OCI-LY1 (cell line): Measurements from ENCODE around the gene IGLON5.

Source experiments
- H2AFZ ChIP-seq: fragments of 200-600 bp; sonication (generic), shearing (Covaris generic); 2 replicates; pipeline ENCODE4 v1.6.0; 2014; ENCODE audit warnings: antibody characterized with exemption, mild to moderate bottlenecking, low read length
- H3F3A ChIP-seq: fragments of 200-600 bp; sonication (generic), shearing (Covaris generic); 2 replicates; pipeline ENCODE4 v1.6.0; 2014; ENCODE audit warnings: mild to moderate bottlenecking, antibody characterized with exemption, low read length, moderate library complexity; ENCODE audit not compliant: insufficient read depth
- H3K27ac ChIP-seq: fragments of 200-600 bp; sonication (generic); 2 replicates; pipeline ENCODE4 v1.5.1; 2014; ENCODE audit warnings: low read length, mixed run types, mild to moderate bottlenecking, low read depth; ENCODE audit not compliant: poor library complexity, severe bottlenecking
- H3K27me3 ChIP-seq: fragments of 200-600 bp; sonication (generic); 2 replicates; pipeline ENCODE4 v1.6.0; 2014; ENCODE audit warnings: antibody characterized with exemption, mild to moderate bottlenecking, low read length, moderate library complexity; ENCODE audit not compliant: insufficient read depth
- H3K36me3 ChIP-seq: fragments of 200-600 bp; sonication (generic); 2 replicates; pipeline ENCODE4 v1.6.1; 2014; ENCODE audit warnings: mild to moderate bottlenecking, antibody characterized with exemption, low read length, moderate library complexity, mixed read lengths; ENCODE audit not compliant: insufficient read depth
- H3K4me1 ChIP-seq: fragments of 200-600 bp; sonication (generic); 2 replicates; pipeline ENCODE4 v1.5.1; 2014; ENCODE audit warnings: mild to moderate bottlenecking, low read length, moderate library complexity; ENCODE audit not compliant: insufficient read depth, severe bottlenecking
- H3K4me2 ChIP-seq: fragments of 200-600 bp; sonication (generic), shearing (Covaris generic); 2 replicates; pipeline ENCODE4 v1.6.1; 2014; ENCODE audit warnings: low read length
- H3K4me3 ChIP-seq: fragments of 200-600 bp; sonication (generic); 2 replicates; pipeline ENCODE4 v1.5.1; 2014; ENCODE audit warnings: low read length, low read depth, mild to moderate bottlenecking, mixed read lengths; ENCODE audit not compliant: poor library complexity, severe bottlenecking
- H3K79me2 ChIP-seq: fragments of 200-600 bp; shearing (Covaris generic); 2 replicates; pipeline ENCODE4 v1.6.1; 2016; ENCODE audit warnings: mixed run types, low read length, mixed read lengths; ENCODE audit not compliant: insufficient read depth
- H3K9ac ChIP-seq: fragments of 200-600 bp; sonication (generic), shearing (Covaris generic); 2 replicates; pipeline ENCODE4 v1.6.1; 2014; ENCODE audit warnings: mild to moderate bottlenecking, low read length, mixed read lengths
- H3K9me2 ChIP-seq: fragments of 200-600 bp; sonication (generic), shearing (Covaris generic); 2 replicates; pipeline ENCODE4 v1.6.1; 2014; ENCODE audit warnings: low read depth, mild to moderate bottlenecking, low read length, mixed read lengths
- H3K9me3 ChIP-seq: fragments of 200-600 bp; shearing (Covaris generic); 2 replicates; pipeline ENCODE4 v1.6.1; 2014; ENCODE audit warnings: low read length, mixed read lengths
- H4K20me1 ChIP-seq: fragments of 200-600 bp; sonication (generic), shearing (Covaris generic); 2 replicates; pipeline ENCODE4 v1.6.0; 2016; ENCODE audit warnings: mild to moderate bottlenecking, low read length; ENCODE audit not compliant: insufficient read depth
- EZH2 ChIP-seq: fragments of 200-600 bp; sonication (generic), shearing (Covaris generic); IDR thresholded peaks from 2 replicates; pipeline ENCODE4 v1.8.0; 2017; ENCODE audit warnings: borderline replicate concordance, mixed run types, mild to moderate bottlenecking, antibody characterized with exemption, low read length, moderate library complexity, mixed read lengths
- TF ChIP-seq, protein P1 (sequence below): fragments of 200-600 bp; sonication (generic), shearing (Covaris generic); IDR thresholded peaks from 2 replicates; pipeline ENCODE4 v1.5.1; 2017; ENCODE audit warnings: mild to moderate bottlenecking, antibody characterized with exemption, low read length, moderate library complexity, mixed read lengths

Gene IGLON5

GRCh38 chr19:51339687-51340656, 28.5 kb downstream of the IGLON5 start:
- peak overlapping the region; percentile 68 for H3K4me3 ChIP-seq
- H3K79me2 ChIP-seq = no peaks in the 10 kb centered on the region
- peak overlapping the region; percentile 80 for H3K4me2 ChIP-seq
- H4K20me1 ChIP-seq = no peaks in the 10 kb centered on the region
- no peaks in the 10 kb centered on the region for H3K9me2 ChIP-seq
- H3K4me1 ChIP-seq = peaks cover 10% of the 10 kb centered on the region
- H3F3A ChIP-seq = no peaks in the 10 kb centered on the region
- H3K27me3 ChIP-seq = no peaks in the 10 kb centered on the region
- TF ChIP-seq EZH2 = no peak
- TF ChIP-seq, protein P1, sequence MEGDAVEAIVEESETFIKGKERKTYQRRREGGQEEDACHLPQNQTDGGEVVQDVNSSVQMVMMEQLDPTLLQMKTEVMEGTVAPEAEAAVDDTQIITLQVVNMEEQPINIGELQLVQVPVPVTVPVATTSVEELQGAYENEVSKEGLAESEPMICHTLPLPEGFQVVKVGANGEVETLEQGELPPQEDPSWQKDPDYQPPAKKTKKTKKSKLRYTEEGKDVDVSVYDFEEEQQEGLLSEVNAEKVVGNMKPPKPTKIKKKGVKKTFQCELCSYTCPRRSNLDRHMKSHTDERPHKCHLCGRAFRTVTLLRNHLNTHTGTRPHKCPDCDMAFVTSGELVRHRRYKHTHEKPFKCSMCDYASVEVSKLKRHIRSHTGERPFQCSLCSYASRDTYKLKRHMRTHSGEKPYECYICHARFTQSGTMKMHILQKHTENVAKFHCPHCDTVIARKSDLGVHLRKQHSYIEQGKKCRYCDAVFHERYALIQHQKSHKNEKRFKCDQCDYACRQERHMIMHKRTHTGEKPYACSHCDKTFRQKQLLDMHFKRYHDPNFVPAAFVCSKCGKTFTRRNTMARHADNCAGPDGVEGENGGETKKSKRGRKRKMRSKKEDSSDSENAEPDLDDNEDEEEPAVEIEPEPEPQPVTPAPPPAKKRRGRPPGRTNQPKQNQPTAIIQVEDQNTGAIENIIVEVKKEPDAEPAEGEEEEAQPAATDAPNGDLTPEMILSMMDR = peak; percentile 12; the same call in 1 of the 2 replicates
- no peaks in the 10 kb centered on the region for H3K9me3 ChIP-seq
- peak overlapping the region; percentile 9; the same call in 1 of the 2 replicates for H2AFZ ChIP-seq
- peak overlapping the region; percentile 38; the same call in 1 of the 2 replicates for H3K9ac ChIP-seq
- no peak overlapping the region for H3K27ac ChIP-seq
- 0 out of 2 replicates have a peak, but pooled peaks cover 7% of the 10 kb centered on the region for H3K36me3 ChIP-seq

DNA sequence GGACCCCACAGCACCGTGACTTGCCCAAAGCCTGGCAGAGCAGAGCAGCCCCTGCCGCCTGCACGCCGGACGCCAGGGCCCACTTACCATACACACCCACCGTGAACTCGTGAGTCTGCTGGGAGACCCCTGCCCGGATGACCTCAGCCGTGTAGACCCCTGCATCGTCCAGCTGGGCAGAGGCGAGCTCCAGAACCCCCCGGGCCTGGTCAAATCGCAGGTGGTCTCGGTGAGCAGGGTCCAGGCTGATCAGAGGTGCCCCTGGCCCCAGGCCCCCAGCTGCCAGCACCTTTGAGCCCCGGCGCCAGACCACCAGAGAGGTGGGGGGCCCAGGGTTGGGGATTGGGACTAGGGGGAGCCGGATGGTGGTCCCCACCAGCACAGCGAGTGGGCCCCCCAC, 29.6 kb downstream of the IGLON5 start:
- H3K9ac ChIP-seq = no peak overlapping the region
- H3K9me3 ChIP-seq = no peaks in the 10 kb centered on the region
- no peak overlapping the region for H3K4me3 ChIP-seq
- no peak overlapping the region for H3K4me2 ChIP-seq
- H3K79me2 ChIP-seq = no peaks in the 10 kb centered on the region
- TF ChIP-seq, protein P1 = no peak
- no peak for TF ChIP-seq EZH2
- no peaks in the 10 kb centered on the region for H3K9me2 ChIP-seq
- H2AFZ ChIP-seq = no peak overlapping the region
- no peaks in the 10 kb centered on the region for H3F3A ChIP-seq
- H3K27ac ChIP-seq = no peak overlapping the region
- H3K27me3 ChIP-seq = no peaks in the 10 kb centered on the region
- no peaks in the 10 kb centered on the region for H4K20me1 ChIP-seq
- H3K4me1 ChIP-seq = peaks cover 10% of the 10 kb centered on the region
- H3K36me3 ChIP-seq = peaks cover 15% of the 10 kb centered on the region; the same call in 1 of the 2 replicates

GRCh38 chr19:51341976-51342580, 30.6 kb downstream of the IGLON5 start, which contains the start of gene VSIG10L:
Gene VSIG10L (minus strand): TSS chr19:51342139. CDS start chr19:51342124, 15 bp downstream.
- H3K79me2 ChIP-seq = no peaks in the 10 kb centered on the region
- no peak within 1 kb of the TSS for H3K9ac ChIP-seq
- peaks cover 23% of the 10 kb centered on the region; the same call in 1 of the 2 replicates for H3K36me3 ChIP-seq
- H3K27me3 ChIP-seq = no peaks in the 10 kb centered on the region
- H3K4me2 ChIP-seq = no peak within 1 kb of the TSS
- H2AFZ ChIP-seq = no peak within 1 kb of the TSS
- no peaks in the 10 kb centered on the region for H3K9me3 ChIP-seq
- no peaks in the 10 kb centered on the region for H3F3A ChIP-seq
- no peak within 1 kb of the TSS for H3K27ac ChIP-seq
- peaks cover 10% of the 10 kb centered on the region for H3K4me1 ChIP-seq
- TF ChIP-seq, protein P1 = no peak
- no peak for TF ChIP-seq EZH2
- H3K4me3 ChIP-seq = no peak within 1 kb of the TSS
- no peaks in the 10 kb centered on the region for H3K9me2 ChIP-seq
- no peaks in the 10 kb centered on the region for H4K20me1 ChIP-seq
